Stimulated activated CD8-positive, alpha-beta memory T cell treated with anti-CD3 and anti-CD28 coated beads, Interleukin-4, amount 100 ng/mL, for 24 hours (primary cell): ENCODE results near the gene MORC1.
"Not testable (repeated sequence)": the region's sequence is repeated elsewhere in the genome, so short reads cannot be mapped to it uniquely, and the experiment has no call there.

ENCODE experiments used
- DNase-seq: peaks from one replicate; pipeline ENCODE4 v3.0.0-alpha.2; 2020; ENCODE audit warnings: low read depth

MORC1 gene

DNA sequence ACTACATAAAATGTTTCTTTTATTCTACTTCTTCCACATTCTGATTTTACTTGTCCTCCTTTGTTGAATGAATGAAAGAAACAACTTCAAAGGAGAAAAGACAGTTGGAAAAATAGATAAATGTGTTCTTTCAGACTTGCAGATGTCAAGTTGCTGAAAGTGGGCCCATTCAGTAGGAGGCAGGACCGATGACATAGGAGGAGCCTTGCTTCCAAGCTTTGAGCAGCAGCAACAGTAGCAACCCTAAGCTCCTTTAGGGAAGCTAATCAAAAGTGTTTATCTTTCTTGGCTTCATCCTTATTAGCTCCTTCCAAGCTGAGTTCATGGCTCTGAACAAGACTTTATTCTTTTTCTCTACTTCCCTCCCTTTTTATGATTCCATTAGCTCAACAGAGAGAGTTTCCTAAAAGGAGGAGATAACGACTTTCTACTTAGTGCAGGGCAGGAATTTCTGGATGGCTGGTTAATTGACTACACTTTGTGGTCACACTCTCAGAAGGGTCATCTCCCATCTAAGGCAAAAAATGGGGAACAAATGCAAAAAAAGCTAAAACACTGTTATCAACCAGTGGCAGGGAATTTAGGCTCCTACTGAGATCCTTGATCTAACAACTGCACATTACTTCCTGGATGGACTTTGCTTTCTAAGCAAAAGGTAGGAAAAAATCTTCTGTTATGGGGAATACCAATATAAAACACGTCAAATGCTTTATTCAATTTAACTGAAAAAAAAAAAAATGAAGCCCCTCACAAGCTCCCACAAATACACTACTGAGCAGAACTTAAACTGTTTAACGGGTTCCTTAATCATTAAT lies 4.8 kb downstream of the MORC1 start:
- no peak for DNase-seq

DNA sequence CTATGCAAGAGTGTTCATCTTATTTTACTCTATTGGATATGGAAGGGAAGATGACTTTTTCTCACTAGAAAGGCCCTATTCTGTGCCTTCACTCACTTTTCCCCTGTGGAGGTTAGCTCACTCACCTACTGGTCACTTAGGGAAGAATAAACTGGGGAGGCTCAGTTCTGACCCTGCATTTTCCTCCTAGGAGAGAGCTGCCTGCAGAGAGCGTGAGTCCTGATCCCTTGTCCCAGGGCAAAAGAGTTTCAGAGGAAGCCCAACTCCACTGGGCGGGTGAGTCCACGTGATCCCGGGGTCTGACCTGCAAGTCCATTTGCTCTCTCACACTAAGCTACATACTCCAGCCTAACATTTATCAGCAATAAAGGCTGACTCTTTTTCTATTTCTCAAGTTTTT lies 8.4 kb downstream of the MORC1 start:
- DNase-seq = no peak

DNA sequence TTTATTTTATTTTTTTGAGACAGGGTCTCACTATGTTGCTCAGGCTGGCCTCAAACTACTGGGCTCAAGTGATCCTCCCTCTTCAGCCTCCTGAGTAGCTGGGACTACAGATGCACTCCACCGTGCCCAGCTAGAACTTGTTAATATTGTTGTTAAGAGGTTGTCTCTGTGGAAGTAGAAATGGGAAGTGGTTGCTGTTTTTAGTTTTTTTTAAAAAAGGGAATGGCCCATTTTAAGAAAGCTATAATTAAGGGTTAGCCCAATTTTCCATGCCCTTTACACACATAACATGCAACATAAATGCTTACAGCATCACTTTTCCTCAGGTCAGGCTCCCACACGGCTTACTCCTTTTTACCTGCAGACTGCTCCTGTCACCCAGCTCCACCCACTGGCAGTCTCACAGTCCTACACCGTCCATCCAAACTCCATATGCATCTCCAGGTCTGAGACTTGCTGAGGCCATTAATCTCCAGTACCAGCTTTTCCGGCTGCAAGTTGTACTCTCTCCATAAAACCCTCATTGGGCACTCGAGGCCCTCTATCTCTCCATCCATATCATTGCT lies 19.8 kb downstream of the MORC1 start:
- no peak for DNase-seq

DNA sequence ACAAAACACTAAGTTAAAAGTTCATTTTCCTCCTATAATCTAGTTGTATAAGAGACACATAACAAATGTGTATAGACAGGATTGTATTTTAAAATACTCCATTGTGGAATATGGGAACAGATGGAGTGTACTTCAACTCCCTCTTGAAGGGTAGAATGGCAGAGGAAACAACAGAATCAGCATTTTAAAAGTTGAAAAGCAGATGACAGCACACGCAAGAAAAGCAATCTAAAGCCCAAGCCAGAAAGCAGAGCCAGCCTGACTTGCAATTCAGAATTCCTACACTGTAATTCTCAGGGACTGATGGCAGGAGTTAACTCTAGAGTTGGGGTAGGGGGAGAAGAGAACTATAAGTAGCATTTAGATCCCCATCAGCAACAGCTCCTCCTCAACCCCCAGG lies 22.8 kb downstream of the MORC1 start:
- DNase-seq = no peak

DNA sequence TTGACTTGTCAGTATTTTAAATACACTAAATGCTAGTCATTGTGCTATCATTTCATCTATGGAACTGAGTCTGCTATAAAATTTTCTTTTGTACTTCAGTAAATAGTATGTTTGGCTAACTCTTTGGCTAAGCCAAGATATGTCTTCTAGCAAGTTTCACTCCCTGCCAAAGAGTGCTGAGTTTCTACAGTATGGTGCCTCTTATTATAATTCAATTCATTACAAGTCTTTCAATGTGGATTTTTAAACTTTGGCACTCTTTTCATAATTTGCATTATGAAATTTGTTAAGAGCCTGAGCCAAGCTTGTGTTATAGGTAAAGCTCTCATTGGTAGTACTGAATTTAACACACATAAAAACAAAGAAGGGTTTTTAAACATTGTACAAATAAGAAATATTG lies 24.4 kb downstream of the MORC1 start:
- no peak for DNase-seq

DNA sequence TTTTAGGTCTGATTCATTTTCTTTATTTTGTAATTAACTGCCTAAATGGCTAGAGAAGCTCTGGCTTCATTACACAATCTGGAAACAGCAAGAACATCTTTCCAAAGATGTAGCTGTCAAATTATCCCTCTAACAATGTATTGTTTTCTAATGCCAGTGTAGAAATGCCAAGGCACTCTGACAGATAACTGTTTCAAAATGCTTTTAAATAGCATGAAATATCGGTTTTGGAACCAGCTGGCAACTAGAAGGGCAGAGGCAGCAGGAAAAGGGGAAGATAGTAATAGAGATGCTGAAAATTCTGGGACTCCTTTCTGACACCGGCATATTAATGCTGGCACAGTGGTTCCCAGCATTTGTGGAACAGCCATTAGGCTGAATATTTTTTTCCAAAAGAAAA lies 26.1 kb downstream of the MORC1 start:
- DNase-seq = no peak

DNA sequence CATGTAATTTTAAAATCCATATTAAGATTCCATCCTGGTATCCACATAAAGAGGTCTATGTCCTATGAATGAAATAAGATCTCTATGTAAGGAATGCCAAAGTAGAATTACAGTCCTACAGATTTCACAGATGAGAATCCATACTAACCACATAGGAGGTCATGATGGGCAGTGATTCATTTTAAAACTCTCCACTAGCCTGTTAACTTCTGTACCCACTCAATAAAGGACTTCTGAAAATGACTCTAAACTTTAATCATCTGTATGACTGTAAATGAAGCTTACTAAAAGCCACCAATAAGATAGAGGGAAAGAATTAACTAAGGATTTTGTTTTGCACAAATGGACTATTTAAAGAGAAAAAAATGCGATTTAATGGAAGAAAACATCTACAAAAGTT lies 28.7 kb downstream of the MORC1 start:
- DNase-seq = no peak

DNA sequence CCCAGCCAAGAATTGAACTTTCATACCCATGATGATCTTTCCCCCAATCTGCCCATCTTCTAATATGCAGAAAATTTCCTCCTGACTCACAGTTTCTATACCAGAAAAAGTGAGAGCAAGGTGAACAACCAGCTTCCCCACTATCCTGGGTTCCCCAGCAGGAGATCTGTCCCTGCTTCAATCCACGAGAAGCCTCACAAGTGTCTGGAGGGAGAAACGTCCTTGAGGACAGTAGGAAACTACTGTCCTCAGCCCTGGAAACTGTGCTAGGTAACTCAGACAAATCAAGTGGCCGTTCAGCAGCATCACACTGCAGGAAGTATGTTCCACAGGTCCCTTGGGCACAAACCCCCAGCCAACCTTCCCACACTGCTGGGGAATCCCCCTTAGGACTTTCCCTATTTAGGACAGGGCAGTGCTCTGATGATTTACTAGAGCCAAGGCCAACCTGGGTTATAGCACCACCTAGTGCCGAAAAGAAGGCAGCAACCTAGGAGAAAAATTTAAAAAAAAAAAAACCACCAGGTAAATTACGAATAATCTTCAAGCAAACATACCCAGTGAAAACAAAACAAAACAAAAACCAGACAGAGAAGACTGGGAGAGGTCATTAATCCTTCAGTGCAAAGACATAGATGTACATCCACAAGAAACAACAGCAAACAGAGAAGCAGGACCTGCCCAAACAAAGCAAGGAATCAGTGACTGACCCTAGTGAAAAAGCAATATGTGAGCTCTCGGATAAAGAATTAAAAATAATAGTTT lies 36.0 kb downstream of the MORC1 start:
- DNase-seq = no peak

DNA sequence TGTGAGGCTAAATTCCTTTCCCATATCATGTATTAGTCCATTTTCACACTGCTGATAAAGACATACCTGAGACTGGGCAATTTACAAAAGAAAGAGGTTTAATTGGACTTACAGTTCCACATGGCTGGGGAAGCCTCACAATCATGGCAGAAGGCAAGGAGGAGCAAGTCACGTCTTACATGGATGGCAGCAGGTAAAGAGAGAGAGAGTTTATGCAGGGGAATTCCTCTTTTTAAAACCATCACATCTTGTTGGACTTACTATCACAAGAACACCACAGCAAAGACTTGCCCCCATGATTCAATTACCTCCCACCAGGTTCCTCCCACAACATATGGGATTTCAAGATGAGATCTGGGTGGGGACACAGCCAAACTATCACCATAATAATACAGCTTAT lies 37.8 kb downstream of the MORC1 start:
- not testable (repeated sequence) for DNase-seq

DNA sequence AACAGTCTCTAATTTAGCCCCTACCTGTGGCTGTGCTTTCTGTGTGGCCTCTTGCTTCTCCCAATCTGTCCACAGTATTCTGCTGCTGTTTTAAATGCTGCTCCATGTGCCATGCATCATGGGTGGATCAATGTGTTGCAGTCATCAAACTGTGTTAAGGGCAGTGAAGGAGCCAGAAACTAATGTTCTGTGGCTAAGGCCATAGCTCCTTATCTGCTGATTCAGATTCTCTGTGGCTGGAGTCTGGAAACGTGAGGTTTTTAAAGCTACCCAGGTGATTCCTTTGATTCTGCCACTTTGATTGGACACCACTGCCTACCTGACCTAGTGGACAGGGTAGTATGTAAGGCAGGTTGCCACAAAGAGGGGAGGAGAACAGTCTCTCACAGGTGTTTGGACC lies 44.8 kb downstream of the MORC1 start:
- DNase-seq = no peak

DNA sequence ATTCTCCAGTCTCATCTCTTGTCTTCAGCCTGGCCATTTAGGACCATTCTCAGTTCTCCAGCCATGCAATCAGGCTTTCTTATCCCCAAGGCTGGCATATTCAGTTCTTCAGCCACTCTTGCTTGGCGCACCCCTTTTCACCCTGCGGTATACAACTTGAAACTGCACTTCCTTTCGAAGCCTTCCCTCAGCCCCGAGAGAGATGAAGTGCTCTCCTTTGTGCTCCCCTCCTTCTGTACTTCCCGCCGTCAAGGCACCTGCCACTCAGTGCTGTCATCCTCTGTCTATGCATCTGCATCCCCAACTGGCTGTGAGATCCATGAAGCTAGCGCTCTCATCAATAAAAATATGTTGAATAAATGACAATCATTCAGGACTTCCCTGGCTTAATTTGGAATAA lies 45.7 kb downstream of the MORC1 start:
- DNase-seq = no peak

DNA sequence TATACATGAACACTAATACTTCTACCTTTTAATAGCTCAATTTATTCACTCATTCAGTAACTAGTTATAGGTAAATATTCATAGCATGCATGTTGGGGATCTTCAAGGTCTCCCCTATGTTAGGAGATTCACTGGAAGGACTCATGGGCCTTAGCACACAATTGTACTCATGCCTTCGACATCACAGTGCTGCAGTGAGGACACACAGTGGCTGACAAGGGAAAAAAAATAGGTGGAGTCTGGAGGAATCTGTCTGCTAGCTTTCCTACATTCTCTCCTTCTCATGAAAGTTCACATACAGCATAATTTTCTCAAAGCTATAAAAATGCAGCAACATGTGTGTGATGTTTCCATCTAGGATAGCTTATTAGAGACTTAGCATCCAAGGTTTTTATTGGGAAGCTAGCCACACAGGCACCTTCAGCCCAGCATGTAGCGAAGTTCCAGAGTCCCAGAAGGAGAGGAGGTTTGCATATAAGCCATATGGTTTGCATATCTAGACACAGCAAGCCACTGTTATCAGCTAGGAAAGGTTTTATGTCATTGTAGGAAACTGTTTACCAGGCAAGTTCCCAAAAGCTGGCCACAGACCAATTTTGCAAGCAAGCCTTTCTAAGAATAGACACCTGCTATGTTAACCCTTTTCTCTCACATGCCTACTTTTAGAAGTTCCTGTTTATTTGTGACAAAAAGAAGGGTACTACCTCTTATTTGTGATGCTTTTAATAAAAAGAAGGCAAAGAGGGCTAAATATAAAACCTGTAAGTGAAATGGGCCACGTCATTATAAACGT lies 46.4 kb downstream of the MORC1 start:
- no peak for DNase-seq

DNA sequence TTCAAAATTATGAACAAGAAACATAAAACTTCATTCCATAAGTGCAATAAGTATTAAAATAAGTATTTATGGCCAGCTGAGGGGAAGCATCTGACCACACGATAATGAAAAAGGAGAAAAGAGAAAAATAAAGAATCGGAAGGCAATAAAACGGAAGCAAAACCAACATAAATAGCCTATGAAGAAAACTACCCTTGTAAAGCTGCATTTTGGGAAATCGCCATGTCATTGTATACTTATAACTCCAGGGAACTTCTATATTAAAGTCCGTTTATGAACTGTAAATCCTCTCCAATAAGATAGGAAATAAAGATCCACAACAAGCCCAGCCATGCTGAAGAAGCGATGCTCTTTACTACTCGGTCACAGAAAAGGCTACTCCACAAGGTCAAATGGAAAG lies 47.7 kb downstream of the MORC1 start:
- DNase-seq = no peak

DNA sequence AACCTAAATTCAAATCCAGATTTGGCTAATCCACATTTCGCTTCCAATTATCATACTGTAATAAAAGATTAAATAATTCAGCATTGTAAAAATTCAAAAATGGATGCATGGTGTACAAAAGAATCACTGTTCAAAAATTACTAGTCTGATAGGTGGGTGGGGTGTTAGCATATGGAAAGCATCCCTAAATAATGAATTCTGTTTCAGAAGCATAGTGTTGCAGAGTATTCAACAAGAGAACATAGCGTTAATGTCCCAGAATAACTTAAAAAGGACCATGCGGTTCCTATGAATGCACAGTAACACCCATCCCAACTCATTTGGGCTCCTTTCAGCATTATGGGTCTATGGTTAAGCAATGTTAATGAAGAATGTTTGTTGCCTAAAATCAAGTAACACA lies 51.1 kb downstream of the MORC1 start:
- no peak for DNase-seq

DNA sequence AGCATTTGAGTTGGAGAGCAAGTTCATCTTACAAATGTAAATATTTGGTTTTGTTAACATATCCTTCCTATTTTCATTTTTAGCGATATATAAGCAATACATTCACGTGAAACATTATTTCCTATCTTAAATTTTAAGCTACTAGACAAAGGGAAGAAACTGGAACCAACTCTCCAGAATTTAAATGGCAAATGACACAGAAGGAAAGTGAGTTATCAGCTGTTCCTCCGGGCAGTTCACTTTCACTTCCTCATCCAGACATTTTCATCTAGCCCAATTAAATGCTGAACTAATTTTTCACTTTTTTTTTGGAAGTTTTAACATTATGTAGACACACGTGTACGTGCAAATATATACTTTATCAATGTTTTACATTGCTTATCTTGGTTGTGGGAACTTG lies 58.7 kb downstream of the MORC1 start:
- no peak for DNase-seq

DNA sequence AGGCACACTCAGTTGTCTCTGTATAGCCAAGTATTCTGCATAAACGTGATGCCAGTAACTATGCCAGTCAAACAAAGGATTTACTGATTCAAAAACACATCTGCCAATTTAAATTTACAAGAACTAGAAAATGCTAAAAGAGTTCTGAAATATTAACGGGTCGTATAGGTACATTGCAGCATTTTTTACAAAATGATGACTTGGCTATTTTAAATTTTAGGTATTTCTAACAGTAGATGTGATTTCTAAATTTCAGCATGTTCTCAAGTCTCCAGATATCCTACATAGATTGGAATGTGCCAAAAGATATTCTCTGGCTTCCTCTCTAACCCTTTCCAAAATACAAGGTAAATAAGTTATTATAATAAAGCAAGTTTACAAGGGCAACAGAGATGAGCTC lies 60.3 kb downstream of the MORC1 start:
- DNase-seq = no peak

DNA sequence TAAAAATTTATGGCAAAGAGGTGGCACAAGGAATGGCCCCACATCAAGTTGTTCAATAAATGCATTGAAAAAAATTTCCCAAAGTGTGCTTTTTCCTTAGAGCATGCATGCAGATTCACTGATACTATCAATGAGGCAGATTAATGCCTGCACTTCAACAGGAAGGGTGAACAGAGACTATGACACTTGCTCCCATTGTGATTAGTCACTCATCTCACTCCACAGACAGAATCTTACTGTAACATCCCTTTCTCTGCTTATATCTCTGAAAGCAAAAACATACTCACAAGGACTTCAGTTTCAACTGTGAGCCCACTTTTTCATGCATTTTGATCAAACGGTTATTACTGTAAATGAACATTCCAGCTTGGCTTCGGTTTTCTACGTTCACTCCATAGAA lies 60.9 kb downstream of the MORC1 start:
- no peak for DNase-seq

DNA sequence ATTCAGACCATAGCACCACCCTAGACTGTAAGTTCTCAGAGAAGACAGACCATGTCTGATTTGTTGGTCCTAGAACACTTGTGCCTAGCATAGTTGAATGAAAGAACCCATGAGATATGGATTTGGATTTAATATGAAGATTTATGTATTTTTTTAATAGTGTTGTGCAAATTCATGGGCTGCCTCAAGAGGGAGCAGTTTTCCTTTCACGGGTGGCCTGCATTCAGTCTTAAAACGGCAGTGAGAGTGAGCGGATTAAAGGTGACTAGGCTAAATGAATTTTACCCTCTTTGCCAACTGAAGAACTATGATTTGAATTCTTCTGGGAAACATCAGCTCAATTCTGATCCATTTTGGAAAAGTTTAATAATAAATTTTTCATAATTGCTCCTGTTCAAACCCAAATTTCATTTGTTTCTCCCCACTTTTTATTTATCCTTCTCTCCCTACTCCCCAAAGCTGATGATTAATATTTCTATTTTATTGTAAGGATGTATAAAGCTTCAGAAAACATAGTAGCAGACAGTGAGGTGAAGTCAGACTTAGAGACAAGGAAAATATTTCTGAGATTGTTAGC lies 67.3 kb downstream of the MORC1 start:
- DNase-seq = no peak

DNA sequence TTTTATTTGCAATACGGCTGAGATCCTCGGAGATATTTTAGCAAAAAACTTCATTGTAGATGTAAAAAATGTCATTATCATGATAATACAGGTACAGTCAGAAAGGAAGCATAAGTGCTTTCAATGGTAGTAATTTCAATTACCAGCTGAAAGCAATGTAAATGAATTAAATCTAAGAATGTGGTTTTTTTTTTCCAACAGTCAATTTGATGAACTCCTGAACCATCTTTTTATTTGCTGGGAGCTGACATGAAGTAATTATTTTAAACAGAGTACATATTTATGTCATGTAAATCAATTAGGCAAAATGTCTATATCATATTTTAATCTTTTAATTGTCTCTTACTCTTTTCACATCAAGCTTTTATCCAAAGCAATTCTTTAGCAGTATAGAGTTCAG lies 70.6 kb downstream of the MORC1 start:
- no peak for DNase-seq

DNA sequence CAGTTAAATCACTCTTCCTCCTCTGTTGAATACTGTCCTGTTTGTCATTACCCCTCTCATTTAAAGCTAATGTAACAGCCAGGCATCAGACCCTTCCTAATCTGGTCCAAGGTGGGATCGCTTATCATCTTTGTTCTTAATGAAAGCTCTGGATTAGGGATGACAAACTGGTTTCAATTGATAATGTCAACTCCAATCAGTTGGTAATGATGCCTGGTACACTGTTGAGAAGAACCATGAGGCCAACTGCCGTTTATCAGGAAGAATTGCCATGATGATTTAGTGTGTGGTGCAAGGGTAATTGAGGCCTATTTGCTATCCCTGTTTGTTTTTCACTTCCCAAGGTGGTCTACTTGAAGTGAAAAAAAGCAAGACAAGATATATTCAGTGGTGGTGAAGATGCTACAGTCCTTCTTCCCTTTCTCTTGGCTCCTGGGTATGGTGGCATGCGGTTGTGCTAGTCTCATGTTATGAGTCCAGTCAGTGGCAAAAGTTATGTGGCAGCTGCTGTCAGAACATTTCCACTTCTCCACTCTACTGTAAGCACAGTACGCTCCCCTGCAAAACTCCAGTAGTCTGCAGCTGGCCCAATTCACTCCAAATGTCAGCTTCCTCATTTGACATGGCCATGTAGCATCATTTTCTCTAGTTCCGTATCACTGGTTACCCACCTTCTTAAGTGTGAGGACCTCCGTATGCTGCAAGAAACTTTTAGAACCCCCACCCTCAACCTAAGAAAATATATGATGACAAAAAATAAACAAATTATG lies 72.5 kb downstream of the MORC1 start:
- DNase-seq = no peak

DNA sequence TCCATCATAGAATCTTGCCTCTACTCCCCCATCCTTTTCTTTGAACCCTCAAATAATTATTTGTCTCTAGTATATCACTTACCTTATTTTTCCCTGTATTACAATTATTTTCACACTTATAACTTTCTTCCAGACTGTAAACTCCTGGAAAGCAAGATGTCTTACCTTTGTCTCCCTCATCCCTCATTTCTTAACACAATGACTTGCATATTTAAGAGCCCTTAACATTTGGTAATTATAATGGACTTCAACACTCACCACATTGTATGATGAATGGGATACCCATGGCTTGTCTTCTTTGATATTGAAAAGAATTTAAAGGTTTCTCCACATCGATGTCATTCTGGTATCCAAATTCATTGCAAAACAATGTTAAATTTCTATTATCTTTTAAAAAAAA lies 82.9 kb downstream of the MORC1 start:
- DNase-seq = no peak
